Thyroid gland (tissue), 4 donors: ENCODE measurements around the gene XYLB. TPM values are rescaled to one million over a fixed set of nuclear protein-coding genes. Genes with fewer than 3 reads are reported as not detected.

Experiments
- DNase-seq, 2 donors: peaks; one replicate each; pipeline ENCODE4 v3.0.0-alpha.2; 2019
- H3K27ac ChIP-seq, 3 donors: fragments of 200-600 bp; sonication (generic); 1 replicate in 2 of 3; 2 replicates in 1 of 3; pipeline ENCODE4 v1.5.1; 2016 to 2019; ENCODE audit warnings: mild to moderate bottlenecking in 1 of 3, moderate library complexity in 1 of 3
- H3K27me3 ChIP-seq: fragments of 200-600 bp; sonication (generic); one replicate; pipeline ENCODE4 v1.5.1; 2019
- H3K36me3 ChIP-seq, 2 donors: fragments of 200-600 bp; sonication (generic); one replicate each; pipeline ENCODE4 v1.5.1; 2016 to 2019
- H3K4me1 ChIP-seq, 2 donors: fragments of 200-600 bp; sonication (generic); one replicate each; pipeline ENCODE4 v1.5.1; 2017 to 2019
- H3K4me3 ChIP-seq, 3 donors: fragments of 200-600 bp; sonication (generic); replicated peaks in 1 of 3; 1 replicate in 2 of 3; 2 replicates in 1 of 3; pipeline ENCODE4 v1.5.1; 2016; ENCODE audit warnings: mild to moderate bottlenecking in 1 of 3
- H3K9me3 ChIP-seq: fragments of 200-600 bp; sonication (generic); one replicate; pipeline ENCODE4 v1.5.1; 2017
- CTCF ChIP-seq, 6 experiments: fragments of 200-600 bp in 3 of 6; fragments of 450-650 bp in 3 of 6; sonication (generic) in 3 of 6; IDR thresholded peaks; one replicate each; pipeline ENCODE4 v1.5.1; 2016 to 2019; ENCODE audit warnings: antibody characterized with exemption in 6 of 6, mild to moderate bottlenecking in 2 of 6, inconsistent platforms in 1 of 6, moderate library complexity in 1 of 6
- POLR2A ChIP-seq, 2 donors: fragments of 450-650 bp; IDR thresholded peaks; one replicate each; pipeline ENCODE4 v1.6.1; 2017; ENCODE audit warnings: antibody characterized with exemption in 2 of 2, mild to moderate bottlenecking in 2 of 2, moderate library complexity in 1 of 2
- WGBS, 2 donors: methylation state at CpG; one replicate each; pipeline ENCODE4 v1.1.5; 2017; 5-methylcytosine and 5-hydroxymethylcytosine counted together
- intact Hi-C: fragments of 100-400 bp; cut with DNase I; formaldehyde crosslinking; loops from one replicate; pipeline ENCODE4 v1.15.1; 2023
- total RNA-seq, 4 donors: library from RNA; depleted of rRNA; stranded (reverse); fragments of >200 nt; gene quantifications; one replicate each; pipeline ENCODE4 v1.2.3, GENCODE V29; 2016

XYLB gene
- total RNA-seq, 4 donors from 2014 or later = 0.78 to 1.7 (median 1.1) TPM

- intact Hi-C loops = no loop called here
- H3K27ac ChIP-seq = no peak overlapping the region
- H3K27me3 ChIP-seq = no peaks in the 10 kb centered on the region
- no peak for DNase-seq
- H3K4me1 ChIP-seq = no peaks in the 10 kb centered on the region
- no peaks in the 10 kb centered on the region for H3K36me3 ChIP-seq
- no peak for TF ChIP-seq POLR2A (IDR thresholded peaks at IDR 0.05)
- TF ChIP-seq CTCF (IDR thresholded peaks at IDR 0.05) = no peak
- H3K4me3 ChIP-seq = no peak overlapping the region
- H3K9me3 ChIP-seq = no peaks in the 10 kb centered on the region
- WGBS, 2 donors = 76 to 77% methylated on average over 5 of the region's 5 CpGs
These were observed 12.2 kb upstream of the XYLB start for GRCh38 chr3:38334142-38335055.

DNA sequence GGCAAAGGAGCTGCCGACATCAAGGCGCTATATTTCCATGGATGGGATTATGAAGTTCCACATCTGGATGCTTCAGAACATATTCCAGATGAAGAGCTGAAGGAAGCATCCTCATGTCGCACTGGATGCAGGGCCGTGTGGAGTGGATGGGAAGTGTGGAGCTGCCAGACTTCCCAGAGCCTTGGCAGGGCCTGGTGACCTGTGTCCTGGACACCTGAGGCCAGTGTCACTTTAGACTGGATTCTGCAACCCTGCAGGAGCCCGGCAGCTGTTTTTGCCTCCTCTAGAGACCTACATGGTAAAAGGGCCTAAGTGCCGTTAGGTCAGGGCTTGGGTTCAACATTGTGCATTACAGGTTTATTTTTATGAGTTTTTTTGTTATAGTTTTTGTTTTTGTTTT lies 11.3 kb upstream of the XYLB start:
- WGBS, 2 donors = 83 to 90% methylated on average over 6 of the region's 6 CpGs

DNA sequence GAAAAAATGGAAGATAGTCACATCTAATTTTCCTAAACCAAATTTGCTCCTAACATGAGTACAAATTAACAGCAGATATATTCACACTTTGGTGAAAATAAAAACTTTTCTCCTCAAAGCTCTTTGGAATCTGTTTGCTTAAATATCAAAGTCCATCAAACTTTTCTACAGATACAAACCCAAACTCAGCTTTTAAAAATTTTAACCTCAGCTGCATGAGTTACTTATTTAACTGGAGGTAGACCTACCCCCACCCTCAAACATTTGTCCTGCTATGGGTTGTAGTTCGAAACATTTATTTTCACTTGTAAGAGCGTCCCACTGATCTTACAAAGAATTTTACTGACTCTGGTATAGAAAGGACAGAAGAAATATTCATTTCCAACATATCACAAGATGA lies 8.9 kb upstream of the XYLB start:
- H3K9me3 ChIP-seq = no peaks in the 10 kb centered on the region
- intact Hi-C loops = no loop called here
- no peak overlapping the region for H3K27ac ChIP-seq
- H3K4me1 ChIP-seq = no peaks in the 10 kb centered on the region
- no peak for TF ChIP-seq POLR2A (IDR thresholded peaks at IDR 0.05)
- no peak for TF ChIP-seq CTCF (IDR thresholded peaks at IDR 0.05)
- no peaks in the 10 kb centered on the region for H3K27me3 ChIP-seq
- 92 to 98% methylated on average over 2 of the region's 2 CpGs for WGBS, 2 donors
- no peak for DNase-seq
- no peak overlapping the region for H3K4me3 ChIP-seq
- H3K36me3 ChIP-seq = no peaks in the 10 kb centered on the region

More for the DNA sequence above, 11.3 kb upstream of the XYLB start:
- Histone ChIP-seq H3K36me3 (no peaks in the 10 kb centered on the region), H3K4me3 (no peak overlapping the region), H3K27ac (no peak overlapping the region), H3K9me3 (no peaks in the 10 kb centered on the region), H3K4me1 (no peaks in the 10 kb centered on the region), H3K27me3 (no peaks in the 10 kb centered on the region)
- intact Hi-C loops = no loop called here
- TF ChIP-seq POLR2A (IDR thresholded peaks at IDR 0.05) = no peak
- TF ChIP-seq CTCF (IDR thresholded peaks at IDR 0.05) = no peak
- DNase-seq = no peak

DNA sequence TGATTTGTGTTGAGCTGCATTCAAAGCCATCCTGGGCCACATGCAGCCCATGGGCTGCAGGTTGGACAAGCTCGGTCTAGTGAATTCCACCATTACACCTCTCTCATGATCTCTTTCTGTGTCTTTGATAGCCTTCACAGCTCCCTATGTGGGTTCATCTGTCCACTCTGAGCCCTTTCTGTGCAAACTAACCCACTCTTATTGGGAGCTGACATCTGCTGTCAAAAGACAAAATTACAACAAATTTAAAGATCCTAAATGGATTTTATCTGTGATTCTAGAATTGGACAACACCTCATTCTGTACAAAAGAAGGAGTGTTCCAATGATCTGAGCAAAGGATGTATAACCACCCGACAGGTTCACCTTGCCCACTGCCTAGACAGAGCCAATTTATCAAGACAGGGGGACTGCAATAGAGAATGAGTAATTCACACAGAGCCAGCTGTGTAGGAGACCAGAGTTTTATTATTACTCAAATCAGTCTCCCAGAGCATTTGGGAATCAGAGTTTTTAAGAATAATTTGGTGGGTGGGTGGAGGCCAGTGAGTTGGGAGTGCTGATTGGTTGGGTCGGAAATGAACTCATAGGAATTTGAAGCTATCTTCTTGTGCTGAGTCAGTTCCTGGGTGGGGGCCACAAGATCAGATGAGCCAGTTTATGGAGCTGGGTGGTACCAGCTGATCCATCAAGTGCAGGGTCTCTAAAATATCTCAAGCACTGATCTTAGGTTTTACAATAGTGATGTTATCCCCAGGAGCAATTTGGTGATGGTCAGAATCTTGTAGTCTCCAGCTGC lies 2.6 kb upstream of the XYLB start:
- intact Hi-C loops = loop anchor here (2.0 to 10.0 kb wide), 2 partner anchors 137 to 209 kb away; partner anchors contain the start of genes ACAA1 and MYD88
- no peak for TF ChIP-seq CTCF (IDR thresholded peaks at IDR 0.05)
- no peak for TF ChIP-seq POLR2A (IDR thresholded peaks at IDR 0.05)
- Histone ChIP-seq H3K4me3 (no peak overlapping the region), H3K4me1 (peaks cover 0 to 11% of the 10 kb centered on the region in 2 donors), H3K36me3 (no peaks in the 10 kb centered on the region), H3K27me3 (no peaks in the 10 kb centered on the region), H3K9me3 (no peaks in the 10 kb centered on the region), H3K27ac (no peak overlapping the region)
- 91 to 92% methylated on average over 3 of the region's 3 CpGs for WGBS, 2 donors
- DNase-seq = no peak
